Measurements from ENCODE around the gene ZNF33B.
"Not testable (repeated sequence)": the region's sequence is repeated elsewhere in the genome, so short reads cannot be mapped to it uniquely, and the experiment has no call there.

ZNF33B gene

GRCh38 chr10:42638055-42638820 is at the start of gene ZNF33B:
TSS of gene ZNF33B (minus strand) at chr10:42638570. CDS start at chr10:42636928, 1,642 bp downstream.
- peak; percentile 61 to 76 for DNase-seq

- no peak for DNase-seq
These were observed 46.1 kb upstream of the ZNF33B start for GRCh38 chr10:42684517-42684916.

- no peak for DNase-seq
These were observed 41.9 kb upstream of the ZNF33B start for GRCh38 chr10:42680267-42680666.

GRCh38 chr10:42665181-42665979 is 27.0 kb upstream of the ZNF33B start:
- not testable (repeated sequence) for DNase-seq

- no peak for DNase-seq
These were observed 16.0 kb upstream of the ZNF33B start for GRCh38 chr10:42654419-42654818.

- DNase-seq = no peak
These were observed 14.5 kb upstream of the ZNF33B start for GRCh38 chr10:42652858-42653257.

- DNase-seq = no peak
These were observed 12.0 kb upstream of the ZNF33B start for GRCh38 chr10:42650374-42650773.

- no peak for DNase-seq
These were observed 10.1 kb upstream of the ZNF33B start for GRCh38 chr10:42648512-42648911.

GRCh38 chr10:42646687-42647640 is 8.6 kb upstream of the ZNF33B start:
- no peak for DNase-seq

- no peak for DNase-seq
These were observed 7.8 kb upstream of the ZNF33B start for GRCh38 chr10:42646214-42646613.

- DNase-seq = no peak
These were observed 7.1 kb upstream of the ZNF33B start for GRCh38 chr10:42645516-42645915.

GRCh38 chr10:42645103-42645502 is 6.7 kb upstream of the ZNF33B start:
- no peak for DNase-seq

- no peak for DNase-seq
These were observed 2.4 kb upstream of the ZNF33B start for GRCh38 chr10:42640610-42641229.

- no peak for DNase-seq
These were observed 476 bp upstream of the ZNF33B start for GRCh38 chr10:42638821-42639270.

GRCh38 chr10:42637648-42638054 is 719 bp downstream of the ZNF33B start:
- DNase-seq = no peak

GRCh38 chr10:42637142-42637541 is 1.2 kb downstream of the ZNF33B start:
- no peak for DNase-seq

- no peak for DNase-seq
These were observed 3.3 kb downstream of the ZNF33B start for GRCh38 chr10:42635098-42635497.

GRCh38 chr10:42632564-42632963 is 5.8 kb downstream of the ZNF33B start:
- DNase-seq = no peak

GRCh38 chr10:42630537-42631134 is 7.7 kb downstream of the ZNF33B start:
- DNase-seq = no peak

- no peak for DNase-seq
These were observed 14.4 kb downstream of the ZNF33B start for GRCh38 chr10:42623929-42624328.

GRCh38 chr10:42618424-42618823 is 19.9 kb downstream of the ZNF33B start:
- DNase-seq = no peak

GRCh38 chr10:42615419-42615818 is 23.0 kb downstream of the ZNF33B start:
- DNase-seq = no peak
